ENCODE data around the gene FXYD4. TPM values are rescaled to one million over a fixed set of nuclear protein-coding genes. Genes with fewer than 3 reads are reported as not detected.

FXYD4 gene
- total RNA-seq, 2 experiments from 2014 or later: not detected

DNA sequence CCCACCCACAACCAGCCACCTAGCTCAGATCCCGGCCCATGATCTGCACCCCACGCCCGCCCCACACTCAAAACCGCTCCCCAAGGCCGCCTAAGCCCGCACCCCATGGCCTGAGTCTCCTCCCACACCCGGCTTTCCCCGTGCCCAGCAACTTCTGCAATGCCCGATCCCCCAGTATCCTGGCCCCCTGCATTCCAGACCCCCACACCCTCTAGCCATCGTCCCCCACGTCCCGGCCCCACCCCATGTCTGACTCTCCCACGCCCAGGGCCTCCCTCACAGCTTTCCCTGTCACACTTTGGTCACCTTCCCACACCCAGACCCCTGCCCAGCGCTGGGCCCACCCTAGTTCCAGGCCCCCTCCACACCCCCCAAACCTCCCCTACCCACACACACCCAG is 20.1 kb upstream of the FXYD4 start:
- Histone ChIP-seq H3K4me2 (ENCODE audit: low read length) (no peak overlapping the region), H3K79me2 (ENCODE audit: insufficient read depth, low read depth, low read length) (no peaks in the 10 kb centered on the region), H3K27ac (ENCODE audit: low read depth, low read length, poor library complexity, severe bottlenecking) (no peak overlapping the region), H3K9me2 (ENCODE audit: insufficient read depth, low read length) (no peaks in the 10 kb centered on the region), H3K4me3 (ENCODE audit: low read depth, low read length, poor library complexity, severe bottlenecking) (no peak overlapping the region), H3K36me3 (ENCODE audit: insufficient read depth, low read length) (no peaks in the 10 kb centered on the region), H3K4me1 (ENCODE audit: insufficient read depth, low read length, poor library complexity, severe bottlenecking) (peaks cover 8% of the 10 kb centered on the region), H4K20me1 (ENCODE audit: insufficient read depth, low read length) (no peaks in the 10 kb centered on the region), H3K9me3 (ENCODE audit: low read length) (no peaks in the 10 kb centered on the region), H2AFZ (ENCODE audit: low read length) (no peak overlapping the region)
- no TSS peak for BruUV-seq (replicated peaks)
- intact Hi-C loops (cut with micrococcal nuclease; ENCODE audit: unreplicated experiment): no loop called here
- POLR2A ChIA-PET: interaction anchor here (0.6 to 1.0 kb wide), 2 partner anchors 24 to 29 kb away, joined by 3 read pairs; no protein-coding TSS in a partner anchor
- no peak for DNase-seq (ENCODE audit: low spot score)
- CTCF ChIA-PET (ENCODE audit: unreplicated experiment): no interaction called here
- TF ChIP-seq EZH2phosphoT487 (IDR thresholded peaks at IDR 0.05; ENCODE audit: borderline replicate concordance, low read depth, low read length) (no peak), CTCF (conservative IDR thresholded peaks at IDR 0.05; ENCODE audit: low read length) (no peak)

GRCh38 chr10:43352951-43353350 is 18.5 kb upstream of the FXYD4 start:
- no peaks in the 10 kb centered on the region for H3K9me2 ChIP-seq (ENCODE audit: insufficient read depth, low read length)
- no peak overlapping the region for H3K4me2 ChIP-seq (ENCODE audit: low read length)
- H2AFZ ChIP-seq (ENCODE audit: low read length): no peak overlapping the region
- H3K4me1 ChIP-seq (ENCODE audit: insufficient read depth, low read length, poor library complexity, severe bottlenecking): peaks cover 8% of the 10 kb centered on the region
- H3K4me3 ChIP-seq (ENCODE audit: low read depth, low read length, poor library complexity, severe bottlenecking): no peak overlapping the region
- no peaks in the 10 kb centered on the region for H4K20me1 ChIP-seq (ENCODE audit: insufficient read depth, low read length)
- H3K36me3 ChIP-seq (ENCODE audit: insufficient read depth, low read length): no peaks in the 10 kb centered on the region
- intact Hi-C loops (cut with micrococcal nuclease; ENCODE audit: unreplicated experiment): no loop called here
- ChIA-PET CTCF (ENCODE audit: unreplicated experiment) (no interaction called here), POLR2A (interaction anchor here (0.6 to 0.9 kb wide), 2 partner anchors 104 to 138 kb away, joined by 3 to 9 read pairs; no protein-coding TSS in a partner anchor)
- no peaks in the 10 kb centered on the region for H3K9me3 ChIP-seq (ENCODE audit: low read length)
- no peak for TF ChIP-seq EZH2phosphoT487 (IDR thresholded peaks at IDR 0.05; ENCODE audit: borderline replicate concordance, low read depth, low read length)
- no peak for TF ChIP-seq CTCF (conservative IDR thresholded peaks at IDR 0.05; ENCODE audit: low read length)
- H3K27ac ChIP-seq (ENCODE audit: low read depth, low read length, poor library complexity, severe bottlenecking): no peak overlapping the region
- H3K79me2 ChIP-seq (ENCODE audit: insufficient read depth, low read depth, low read length): no peaks in the 10 kb centered on the region
- no TSS peak for BruUV-seq (replicated peaks)
- no peak for DNase-seq (ENCODE audit: low spot score)

DNA sequence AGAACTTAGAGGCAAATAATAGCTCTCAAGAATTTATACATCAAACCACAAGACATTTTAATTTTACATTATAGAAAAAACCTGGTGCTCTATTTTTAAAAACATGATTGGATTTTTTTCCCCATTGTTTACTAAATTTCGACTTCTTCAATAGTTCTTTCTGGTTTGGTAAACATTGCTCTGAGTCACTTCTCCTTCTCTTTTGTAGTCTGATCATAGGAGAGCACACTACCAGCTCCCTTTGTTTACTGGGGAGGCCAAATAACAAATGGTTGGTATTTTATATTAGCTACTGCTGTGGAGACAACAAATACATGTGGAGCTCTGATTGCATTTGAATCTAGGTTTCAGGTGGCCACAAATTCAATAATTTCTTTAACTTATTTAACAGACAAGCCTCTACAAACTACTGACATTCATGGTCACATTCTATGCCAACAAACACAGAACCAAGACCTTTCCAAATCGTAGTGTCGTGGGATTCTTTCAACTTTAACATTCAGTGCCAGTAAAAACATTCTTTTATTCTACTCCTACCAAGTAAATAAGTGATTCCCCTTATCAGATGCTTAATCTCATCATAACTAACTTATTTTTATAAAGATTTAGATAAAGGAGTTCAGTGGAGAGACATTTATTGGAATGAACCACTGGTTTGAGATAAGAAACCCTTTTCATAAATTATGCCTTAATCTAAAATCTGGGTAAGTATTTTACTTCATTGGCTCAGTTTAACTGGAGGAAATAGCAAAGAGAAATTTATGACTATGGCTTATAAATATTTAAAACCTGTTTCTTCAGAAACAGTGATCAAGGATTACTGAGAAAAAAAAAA is 17.7 kb upstream of the FXYD4 start:
- DNase-seq (ENCODE audit: low spot score): no peak
- intact Hi-C loops (cut with micrococcal nuclease; ENCODE audit: unreplicated experiment): no loop called here
- Histone ChIP-seq H3K79me2 (ENCODE audit: insufficient read depth, low read depth, low read length) (no peaks in the 10 kb centered on the region), H4K20me1 (ENCODE audit: insufficient read depth, low read length) (no peaks in the 10 kb centered on the region), H3K27ac (ENCODE audit: low read depth, low read length, poor library complexity, severe bottlenecking) (no peak overlapping the region), H3K9me3 (ENCODE audit: low read length) (no peaks in the 10 kb centered on the region), H3K36me3 (ENCODE audit: insufficient read depth, low read length) (no peaks in the 10 kb centered on the region), H3K4me3 (ENCODE audit: low read depth, low read length, poor library complexity, severe bottlenecking) (no peak overlapping the region), H2AFZ (ENCODE audit: low read length) (no peak overlapping the region), H3K4me2 (ENCODE audit: low read length) (no peak overlapping the region), H3K4me1 (ENCODE audit: insufficient read depth, low read length, poor library complexity, severe bottlenecking) (peaks cover under 1% of the 10 kb centered on the region), H3K9me2 (ENCODE audit: insufficient read depth, low read length) (no peaks in the 10 kb centered on the region)
- BruUV-seq (replicated peaks): no TSS peak
- ChIA-PET CTCF (ENCODE audit: unreplicated experiment) (no interaction called here), POLR2A (interaction anchor here (0.9 to 1.0 kb wide), 2 partner anchors 56 to 139 kb away, joined by 3 read pairs; no protein-coding TSS in a partner anchor)
- no peak for TF ChIP-seq EZH2phosphoT487 (IDR thresholded peaks at IDR 0.05; ENCODE audit: borderline replicate concordance, low read depth, low read length)

Data from OCI-LY7 (cell line).